BLaER1 treated with 17β-estradiol and CSF1 and Interleukin-3, amounts not matched to agents 10 nM and 100 nM (cell line): Measurements from ENCODE around the gene USP49.
A peak's percentile ranks its signal among the peaks of the same experiment; 100 is the strongest.

Source experiments
- H3K27ac ChIP-seq, 11 experiments: shearing (Covaris generic); formaldehyde crosslinking; 2 replicates each; pipeline ENCODE4 v1.8.1; 2022
- H3K27me3 ChIP-seq, 11 experiments: shearing (Covaris generic); formaldehyde crosslinking; 2 replicates each; pipeline ENCODE4 v1.8.1; 2022
- H3K36me3 ChIP-seq, 11 experiments: shearing (Covaris generic); formaldehyde crosslinking; 2 replicates each; pipeline ENCODE4 v1.8.1; 2022
- H3K4me1 ChIP-seq, 10 experiments: shearing (Covaris generic); formaldehyde crosslinking; 2 replicates each; pipeline ENCODE4 v1.8.1; 2022
- H3K4me2 ChIP-seq, 11 experiments: shearing (Covaris generic); formaldehyde crosslinking; 2 replicates each; pipeline ENCODE4 v1.8.1; 2022
- H3K4me3 ChIP-seq, 10 experiments: shearing (Covaris generic); formaldehyde crosslinking; 2 replicates each; pipeline ENCODE4 v1.8.1; 2022
- H3K9ac ChIP-seq, 11 experiments: shearing (Covaris generic); formaldehyde crosslinking; 2 replicates each; pipeline ENCODE4 v1.8.1; 2022
- H3K9me3 ChIP-seq, 11 experiments: shearing (Covaris generic); formaldehyde crosslinking; replicated peaks in 1 of 11; 2 replicates each; pipeline ENCODE4 v1.8.1; 2022
- H4K20me1 ChIP-seq, 11 experiments: shearing (Covaris generic); formaldehyde crosslinking; 2 replicates each; pipeline ENCODE4 v1.8.1; 2022
- Cebpa-rat ChIP-seq, 11 experiments: shearing (Covaris generic); IDR thresholded peaks; 2 replicates each; pipeline ENCODE4 v1.8.1; 2022

USP49 gene

DNA sequence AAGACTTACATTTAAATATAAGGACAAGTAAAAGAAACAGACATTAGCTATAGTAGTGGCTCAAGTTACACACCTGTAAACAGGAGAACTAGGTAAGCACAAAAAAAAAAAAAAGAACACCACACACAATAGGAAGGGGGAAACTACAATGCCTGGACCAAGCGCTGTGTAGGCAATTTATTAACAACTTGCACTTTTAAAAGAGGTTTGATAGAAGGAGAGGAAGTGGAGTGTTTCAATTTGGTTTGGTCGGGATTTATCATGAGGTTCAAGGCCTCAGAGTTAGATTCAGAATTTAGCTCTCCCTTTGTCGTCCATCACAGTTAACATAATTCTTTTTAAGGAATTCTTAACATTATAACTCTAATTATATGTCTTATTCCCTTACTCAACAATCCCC is 1.1 kb upstream of the USP49 start:
- Histone ChIP-seq H3K4me1 (peaks cover 25 to 55% (median 46%) of the 10 kb centered on the region in 10 experiments), H3K4me3 (peak overlapping the region; percentile 63 to 80 (median 74)), H3K27me3 (no peaks in the 10 kb centered on the region), H3K9ac (peak overlapping the region; percentile 82 to 96 (median 90)), H3K36me3 (peaks cover under 1 to 28% (median 20%) of the 10 kb centered on the region in 11 experiments; a peak in 20 of 22 replicates), H3K9me3 (no peaks in the 10 kb centered on the region), H4K20me1 (peaks cover 0 to 9% (median 0%) of the 10 kb centered on the region in 11 experiments; a peak in 3 of 22 replicates), H3K27ac (peak overlapping the region; percentile 85 to 98 (median 92); a peak in 21 of 22 replicates), H3K4me2 (peak overlapping the region; percentile 70 to 95 (median 83))
- TF ChIP-seq Cebpa-rat (IDR thresholded peaks at IDR 0.05): no peak

DNA sequence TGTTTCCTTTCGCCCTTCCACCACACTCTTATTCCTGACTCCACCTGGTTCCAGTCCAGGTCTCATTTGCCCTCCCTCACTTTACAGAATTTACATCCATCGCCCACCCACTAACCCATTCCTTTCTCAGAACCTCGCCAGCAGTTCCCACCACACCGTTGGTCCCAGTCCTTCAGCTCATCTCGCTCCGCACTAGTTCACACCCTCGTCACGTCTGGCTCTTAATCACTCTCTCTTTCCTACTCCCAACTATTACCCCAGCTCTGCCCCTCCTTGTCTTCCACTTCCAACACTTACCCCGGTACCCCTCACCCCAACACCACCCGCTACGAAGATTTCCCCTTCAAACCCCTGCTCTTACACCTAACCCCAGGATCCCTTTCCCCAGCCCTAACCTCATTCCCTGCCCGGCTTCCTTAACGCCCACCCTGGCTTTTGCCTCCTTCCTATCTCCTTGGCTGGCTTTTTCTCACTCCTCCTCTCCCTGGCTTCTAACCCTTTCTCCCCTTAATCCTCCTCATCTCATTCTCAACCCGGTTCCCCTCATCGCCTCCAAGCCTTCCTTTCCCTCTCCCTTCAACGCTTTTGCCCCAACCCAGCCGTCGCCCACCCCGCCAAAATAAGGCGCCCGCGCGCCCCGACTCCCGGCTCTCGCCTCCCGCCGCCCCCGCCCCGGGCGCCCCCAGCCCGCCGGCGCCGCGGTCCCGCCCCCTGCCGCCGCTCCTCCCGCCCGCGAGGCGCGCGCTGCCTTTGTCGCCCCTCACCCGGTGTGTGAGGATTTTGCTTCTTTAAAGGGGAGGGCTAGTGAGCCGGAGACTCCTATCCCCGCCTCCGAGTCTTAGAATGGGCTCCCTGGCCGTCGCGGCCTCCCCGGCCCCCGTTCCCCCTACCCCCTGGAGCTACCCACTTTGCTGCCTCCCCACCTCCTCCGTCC is 542 bp downstream of the USP49 start:
- H3K4me1 ChIP-seq: peaks cover 25 to 60% (median 48%) of the 10 kb centered on the region in 10 experiments
- H3K9ac ChIP-seq: peak overlapping the region; percentile 80 to 96 (median 90)
- peaks cover 0 to 9% (median 0%) of the 10 kb centered on the region in 11 experiments; a peak in 3 of 22 replicates for H4K20me1 ChIP-seq
- no peaks in the 10 kb centered on the region for H3K9me3 ChIP-seq
- H3K27me3 ChIP-seq: no peaks in the 10 kb centered on the region
- H3K27ac ChIP-seq: peak overlapping the region in 10 of 11 experiments; percentile 86 to 98 (median 92); a peak in 20 of 22 replicates
- peak overlapping the region; percentile 63 to 80 (median 74) for H3K4me3 ChIP-seq
- peak overlapping the region; percentile 82 to 99 (median 96) for H3K4me2 ChIP-seq
- peaks cover 0 to 22% (median 12%) of the 10 kb centered on the region in 11 experiments; a peak in 16 of 22 replicates for H3K36me3 ChIP-seq
- no peak for TF ChIP-seq Cebpa-rat (IDR thresholded peaks at IDR 0.05)

DNA sequence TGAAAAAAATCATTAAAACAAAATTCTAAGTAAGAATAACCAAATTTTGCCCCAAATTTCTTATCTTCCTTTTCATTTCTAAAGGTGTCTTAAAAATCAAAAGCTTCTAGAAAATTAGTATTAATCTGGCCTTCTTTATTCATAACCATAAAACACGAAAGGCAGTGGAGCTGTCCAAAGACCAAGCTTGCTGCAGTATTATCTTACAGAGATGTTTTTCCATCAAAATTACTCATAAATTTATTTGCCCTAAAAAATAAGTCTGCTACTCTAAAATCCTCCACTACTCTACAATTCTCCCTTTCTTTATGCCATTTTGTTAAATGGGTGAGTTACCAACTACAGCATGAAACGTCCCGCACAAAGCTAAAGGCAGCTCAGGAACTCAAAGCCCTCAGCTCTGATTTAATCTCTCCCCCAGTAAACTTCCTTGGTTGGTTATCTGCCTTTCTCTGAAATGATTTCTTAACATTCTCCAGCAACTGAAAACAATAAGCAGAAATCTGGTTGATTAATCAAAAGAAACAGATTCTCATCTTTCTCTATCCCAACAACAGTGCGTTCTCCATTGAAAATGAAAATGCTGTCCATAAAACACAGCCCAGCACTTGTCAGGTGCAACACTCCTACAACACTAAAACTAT is 2.1 kb downstream of the USP49 start:
- no peaks in the 10 kb centered on the region for H3K27me3 ChIP-seq
- peak overlapping the region in 1 of 11 experiments; percentile 95; a peak in 3 of 22 replicates for H3K27ac ChIP-seq
- peaks cover 0 to 30% (median 16%) of the 10 kb centered on the region in 11 experiments; a peak in 10 of 22 replicates for H3K36me3 ChIP-seq
- H3K9me3 ChIP-seq: no peaks in the 10 kb centered on the region
- H4K20me1 ChIP-seq: peaks cover 0 to 9% (median 0%) of the 10 kb centered on the region in 11 experiments; a peak in 3 of 22 replicates
- no peak for TF ChIP-seq Cebpa-rat (IDR thresholded peaks at IDR 0.05)
- peaks cover 25 to 58% (median 48%) of the 10 kb centered on the region in 10 experiments for H3K4me1 ChIP-seq
- H3K9ac ChIP-seq: peak overlapping the region in 7 of 11 experiments; percentile 26 to 96 (median 91); a peak in 9 of 22 replicates
- peak overlapping the region; percentile 82 to 99 (median 96); a peak in 21 of 22 replicates for H3K4me2 ChIP-seq
- peak overlapping the region in 7 of 10 experiments; percentile 19 to 80 (median 75); a peak in 9 of 20 replicates for H3K4me3 ChIP-seq

DNA sequence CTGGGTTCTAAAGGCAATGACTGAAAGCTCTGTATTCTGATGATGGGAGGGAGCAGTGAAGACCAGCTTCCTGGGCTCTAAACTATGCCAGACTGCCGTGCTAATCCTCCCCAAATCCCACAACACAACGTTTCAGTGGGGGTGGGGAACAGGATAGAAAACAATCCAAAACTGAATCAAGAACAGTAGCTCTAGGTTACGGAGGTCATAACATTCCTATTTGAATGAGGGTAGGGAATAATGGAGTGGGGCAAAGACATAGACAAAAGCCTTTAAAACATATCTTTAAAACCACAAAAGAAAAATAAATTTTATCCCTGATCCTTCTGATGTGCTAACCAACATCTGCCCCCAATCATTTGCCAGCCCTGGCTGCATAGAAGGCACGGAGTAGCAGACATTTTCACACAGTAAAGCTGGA is 7.8 kb downstream of the USP49 start:
- Histone ChIP-seq H3K27me3 (no peaks in the 10 kb centered on the region), H3K9ac (no peak overlapping the region), H3K4me2 (no peak overlapping the region), H3K4me3 (no peak overlapping the region), H3K36me3 (peaks cover 0 to 66% (median 33%) of the 10 kb centered on the region in 11 experiments; a peak in 14 of 22 replicates), H3K4me1 (peaks cover 0 to 17% (median 8%) of the 10 kb centered on the region in 10 experiments; a peak in 13 of 20 replicates), H4K20me1 (peaks cover 0 to 9% (median 0%) of the 10 kb centered on the region in 11 experiments; a peak in 2 of 22 replicates), H3K9me3 (no peaks in the 10 kb centered on the region), H3K27ac (no peak overlapping the region)
- TF ChIP-seq Cebpa-rat (IDR thresholded peaks at IDR 0.05): no peak

DNA sequence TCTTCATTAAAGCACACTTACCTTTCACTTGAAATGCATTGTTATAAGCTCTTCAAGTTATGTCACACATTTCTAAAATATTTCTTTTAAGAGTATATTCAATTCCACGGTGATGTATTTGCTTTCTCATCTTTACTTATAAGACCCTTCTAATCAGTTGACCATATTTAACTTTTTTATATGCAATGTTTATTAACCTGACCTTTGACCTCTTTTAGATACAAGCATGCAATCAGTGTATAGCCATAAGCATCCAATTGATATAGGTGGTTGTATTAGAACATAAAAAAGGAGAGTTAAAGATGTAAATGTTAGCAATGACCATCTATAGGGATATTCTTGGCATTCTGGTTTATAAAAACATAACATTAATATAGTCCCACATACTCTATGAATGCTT is 9.2 kb downstream of the USP49 start:
- Histone ChIP-seq H4K20me1 (peaks cover 0 to 9% (median 0%) of the 10 kb centered on the region in 11 experiments; a peak in 2 of 22 replicates), H3K4me2 (no peak overlapping the region), H3K4me1 (peaks cover 0 to 4% (median 0%) of the 10 kb centered on the region in 10 experiments; a peak in 5 of 20 replicates), H3K27me3 (no peaks in the 10 kb centered on the region), H3K4me3 (no peak overlapping the region), H3K9ac (no peak overlapping the region), H3K27ac (no peak overlapping the region), H3K9me3 (no peaks in the 10 kb centered on the region), H3K36me3 (peaks cover 0 to 66% (median 26%) of the 10 kb centered on the region in 11 experiments; a peak in 14 of 22 replicates)
- TF ChIP-seq Cebpa-rat (IDR thresholded peaks at IDR 0.05): no peak

DNA sequence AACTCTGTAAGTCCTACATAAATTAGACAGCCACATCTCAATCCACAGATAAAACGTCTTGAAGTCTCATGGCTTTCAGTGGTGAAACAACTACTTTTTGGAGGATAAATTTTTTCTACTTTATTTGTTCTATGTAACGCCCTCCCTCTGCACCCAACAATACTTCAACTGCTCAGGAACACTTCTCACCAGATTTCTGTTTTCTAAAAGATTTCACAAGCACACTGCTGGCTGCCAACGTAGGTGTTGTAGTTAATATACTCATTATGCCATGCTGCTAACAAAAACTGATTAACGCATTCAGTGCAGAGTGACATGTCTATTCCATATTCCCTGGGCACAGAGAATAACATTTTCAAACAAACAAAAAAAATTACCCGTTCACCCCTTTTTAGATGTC is 10.2 kb downstream of the USP49 start:
- H3K36me3 ChIP-seq: peaks cover 0 to 59% (median 22%) of the 10 kb centered on the region in 11 experiments; a peak in 13 of 22 replicates
- no peaks in the 10 kb centered on the region for H3K27me3 ChIP-seq
- H3K4me1 ChIP-seq: peaks cover 0 to 4% (median 0%) of the 10 kb centered on the region in 10 experiments; a peak in 2 of 20 replicates
- TF ChIP-seq Cebpa-rat (IDR thresholded peaks at IDR 0.05): no peak
- H3K4me2 ChIP-seq: no peak overlapping the region
- H3K4me3 ChIP-seq: no peak overlapping the region
- H3K9me3 ChIP-seq: no peaks in the 10 kb centered on the region
- no peak overlapping the region for H3K27ac ChIP-seq
- no peak overlapping the region for H3K9ac ChIP-seq
- peaks cover 0 to 9% (median 0%) of the 10 kb centered on the region in 11 experiments; a peak in 2 of 22 replicates for H4K20me1 ChIP-seq

DNA sequence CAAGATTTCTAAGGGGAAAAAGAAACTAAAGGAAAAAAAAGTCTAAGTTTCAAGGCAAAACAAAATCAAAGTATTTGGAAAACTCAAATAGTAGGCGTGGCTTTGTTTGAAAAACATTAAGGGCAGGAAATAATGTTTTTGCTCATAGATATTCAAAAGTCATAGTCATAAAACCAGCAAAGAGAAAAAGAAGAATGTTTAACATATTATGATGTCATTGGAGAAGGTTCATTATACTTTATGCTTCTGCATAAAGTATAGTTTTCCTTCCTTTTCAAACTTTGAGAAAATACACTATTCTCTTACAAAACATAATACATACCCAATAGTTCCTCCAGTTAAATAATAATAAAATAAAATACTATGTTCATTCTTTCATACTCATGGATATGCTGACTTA is 13.7 kb downstream of the USP49 start:
- peaks cover 0 to 4% (median 0%) of the 10 kb centered on the region in 11 experiments; a peak in 2 of 22 replicates for H4K20me1 ChIP-seq

DNA sequence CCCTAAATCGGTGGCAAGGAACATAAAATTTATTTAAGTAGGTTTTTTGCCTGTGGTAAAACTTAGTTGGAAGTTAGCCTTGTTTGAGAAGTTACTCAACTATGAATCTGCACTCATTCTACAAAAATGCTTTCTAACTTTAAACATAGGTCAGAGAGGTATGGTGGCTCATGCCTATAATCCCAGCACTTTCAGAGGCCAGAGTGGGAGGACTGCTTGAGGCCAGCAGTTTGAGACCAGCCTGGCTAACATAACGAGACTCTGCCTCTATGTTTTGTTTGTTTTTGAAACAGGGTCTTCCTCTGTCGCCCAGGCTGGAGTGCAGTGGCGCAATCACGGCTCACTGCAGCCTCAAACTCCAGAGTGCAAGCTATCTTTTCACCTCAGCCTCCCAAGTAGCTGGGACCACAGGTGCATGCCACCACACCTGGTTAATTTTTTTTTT is 16.2 kb downstream of the USP49 start:
- Histone ChIP-seq H3K9ac (no peak overlapping the region), H3K4me3 (no peak overlapping the region), H3K4me1 (peaks cover 0 to 10% (median 4%) of the 10 kb centered on the region in 10 experiments; a peak in 4 of 20 replicates), H3K36me3 (peaks cover 0 to 32% (median 5%) of the 10 kb centered on the region in 11 experiments; a peak in 10 of 22 replicates), H3K27ac (no peak overlapping the region), H3K9me3 (no peaks in the 10 kb centered on the region), H3K4me2 (0 out of 22 replicates have a peak overlapping the region, but pooled peaks of 1 of the 11 experiments have one; percentile 3), H4K20me1 (no peaks in the 10 kb centered on the region), H3K27me3 (no peaks in the 10 kb centered on the region)
- 0 out of 22 replicates have a peak, but pooled peaks of 1 of the 11 experiments have one; percentile 14 for TF ChIP-seq Cebpa-rat (IDR thresholded peaks at IDR 0.05)

More for the DNA sequence above, 13.7 kb downstream of the USP49 start:
- no peak overlapping the region for H3K9ac ChIP-seq
- H3K27ac ChIP-seq: no peak overlapping the region
- no peak overlapping the region for H3K4me2 ChIP-seq
- no peaks in the 10 kb centered on the region for H3K9me3 ChIP-seq
- H3K4me1 ChIP-seq: peaks cover 0 to 5% (median 0%) of the 10 kb centered on the region in 10 experiments; a peak in 4 of 20 replicates
- H3K4me3 ChIP-seq: no peak overlapping the region
- TF ChIP-seq Cebpa-rat (IDR thresholded peaks at IDR 0.05): no peak
- no peaks in the 10 kb centered on the region for H3K27me3 ChIP-seq
- peaks cover 0 to 39% (median 17%) of the 10 kb centered on the region in 11 experiments; a peak in 12 of 22 replicates for H3K36me3 ChIP-seq
